Ammon's horn (tissue), 1 donor: ENCODE results near the gene SPOP.
"Not testable (repeated sequence)": the region's sequence is repeated elsewhere in the genome, so short reads cannot be mapped to it uniquely, and the experiment has no call there.

Experiments
- DNase-seq: peaks from one replicate; pipeline ENCODE4 v3.0.0-alpha.2; 2016; ENCODE audit warnings: low spot score

SPOP gene

GRCh38 chr17:49695698-49696232, 17.9 kb upstream of the SPOP start:
- DNase-seq: no peak

GRCh38 chr17:49694847-49695697, 17.2 kb upstream of the SPOP start:
- peak; percentile 37 for DNase-seq

- no peak for DNase-seq
These were observed 14.9 kb upstream of the SPOP start for GRCh38 chr17:49692751-49693150.

GRCh38 chr17:49691677-49692191, 13.8 kb upstream of the SPOP start:
- DNase-seq: no peak

- DNase-seq: no peak
These were observed 13.3 kb upstream of the SPOP start for GRCh38 chr17:49691086-49691676.

GRCh38 chr17:49690256-49690655, 12.4 kb upstream of the SPOP start:
- no peak for DNase-seq

- no peak for DNase-seq
These were observed 11.0 kb upstream of the SPOP start for GRCh38 chr17:49688848-49689247.

- DNase-seq: no peak
These were observed 10.1 kb upstream of the SPOP start for GRCh38 chr17:49687878-49688491.

GRCh38 chr17:49681106-49681979, 3.4 kb upstream of the SPOP start:
- DNase-seq: no peak

- peak; percentile 45 for DNase-seq
These were observed 2.4 kb upstream of the SPOP start for GRCh38 chr17:49680314-49680713.

GRCh38 chr17:49677134-49677932, 564 bp downstream of the SPOP start:
- peak; percentile 95 for DNase-seq

GRCh38 chr17:49676276-49676868, 1.5 kb downstream of the SPOP start:
- peak; percentile 66 for DNase-seq

- DNase-seq: no peak
These were observed 3.4 kb downstream of the SPOP start for GRCh38 chr17:49674507-49674906.

- not testable (repeated sequence) for DNase-seq
These were observed 4.2 kb downstream of the SPOP start for GRCh38 chr17:49673679-49674078.

- no peak for DNase-seq
These were observed 7.3 kb downstream of the SPOP start for GRCh38 chr17:49670641-49671040.

GRCh38 chr17:49670002-49670401, 7.9 kb downstream of the SPOP start:
- DNase-seq: no peak

GRCh38 chr17:49667854-49668253, 10.0 kb downstream of the SPOP start:
- no peak for DNase-seq

- no peak for DNase-seq
These were observed 13.1 kb downstream of the SPOP start for GRCh38 chr17:49664706-49665211.

GRCh38 chr17:49659661-49660382, 18.1 kb downstream of the SPOP start:
- no peak for DNase-seq
